Fibroblast of the aortic adventitia (primary cell): ENCODE data around the gene PRSS27. TPM values are rescaled to one million over a fixed set of nuclear protein-coding genes. Genes with fewer than 3 reads are reported as not detected.

ENCODE experiments used
- DNase-seq: peaks from one replicate; pipeline ENCODE4 v3.0.0-alpha.2; 2010; ENCODE audit warnings: low read depth
- H3K4me3 ChIP-seq: 2 replicates; pipeline ENCODE4 v1.5.1; 2011; ENCODE audit warnings: low read depth, mild to moderate bottlenecking, control low read depth, low read length, moderate library complexity
- total RNA-seq: library from RNA; depleted of rRNA; stranded (reverse); fragments of >200 nt; gene quantifications from 2 replicates; pipeline ENCODE4 v1.2.3, GENCODE V29; 2012; ENCODE audit warnings: low replicate concordance
- TF ChIP-seq, protein P1 (sequence below): IDR thresholded peaks from 2 replicates; pipeline ENCODE4 v1.5.1; 2011; ENCODE audit warnings: mild to moderate bottlenecking, low read length, control low read depth, inconsistent platforms; ENCODE audit not compliant: insufficient read depth

PRSS27 gene
- total RNA-seq, 1 donor, result 1.3 TPM

DNA sequence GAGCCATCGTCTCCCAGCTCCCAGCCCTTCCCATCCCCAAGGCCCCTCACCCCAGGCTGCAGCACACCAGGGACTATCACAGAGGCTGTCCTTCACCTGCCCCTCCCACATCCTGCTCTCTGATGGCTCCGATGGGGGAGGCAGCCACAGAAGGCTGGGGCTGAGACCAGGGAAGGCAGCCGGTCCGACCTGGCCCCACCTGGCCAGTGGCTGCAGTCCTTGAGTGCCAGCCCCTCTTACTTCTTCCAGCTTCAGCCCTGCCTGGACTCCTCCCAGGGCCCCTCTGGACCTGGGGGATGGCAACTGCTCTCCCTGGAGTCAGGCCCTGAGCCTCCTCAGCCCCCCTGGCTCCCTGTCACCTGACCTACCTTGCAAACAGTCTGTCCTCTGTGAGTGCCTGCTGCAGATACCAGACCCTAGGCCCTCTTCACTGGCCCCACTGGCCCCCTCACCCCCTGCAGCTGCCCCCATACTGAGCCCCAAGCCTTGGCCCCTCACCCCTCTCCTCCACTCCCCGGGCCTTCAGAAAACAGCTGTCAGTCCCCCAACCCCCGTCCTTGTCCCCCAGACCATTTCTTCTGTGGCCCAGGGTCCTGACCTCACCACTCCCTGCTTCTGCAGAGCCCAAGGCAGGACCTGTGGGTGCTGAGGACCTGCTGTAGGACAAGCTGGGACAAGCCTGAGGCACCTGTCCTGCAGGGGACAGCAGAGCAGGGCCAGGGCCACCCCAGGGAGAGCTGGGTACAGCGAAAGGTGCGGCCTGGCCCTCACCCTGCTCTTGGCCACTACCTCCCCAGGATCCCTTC is 19.8 kb upstream of the PRSS27 start:
- H3K4me3 ChIP-seq, result no peak overlapping the region
- no peak for DNase-seq
- TF ChIP-seq, protein P1, sequence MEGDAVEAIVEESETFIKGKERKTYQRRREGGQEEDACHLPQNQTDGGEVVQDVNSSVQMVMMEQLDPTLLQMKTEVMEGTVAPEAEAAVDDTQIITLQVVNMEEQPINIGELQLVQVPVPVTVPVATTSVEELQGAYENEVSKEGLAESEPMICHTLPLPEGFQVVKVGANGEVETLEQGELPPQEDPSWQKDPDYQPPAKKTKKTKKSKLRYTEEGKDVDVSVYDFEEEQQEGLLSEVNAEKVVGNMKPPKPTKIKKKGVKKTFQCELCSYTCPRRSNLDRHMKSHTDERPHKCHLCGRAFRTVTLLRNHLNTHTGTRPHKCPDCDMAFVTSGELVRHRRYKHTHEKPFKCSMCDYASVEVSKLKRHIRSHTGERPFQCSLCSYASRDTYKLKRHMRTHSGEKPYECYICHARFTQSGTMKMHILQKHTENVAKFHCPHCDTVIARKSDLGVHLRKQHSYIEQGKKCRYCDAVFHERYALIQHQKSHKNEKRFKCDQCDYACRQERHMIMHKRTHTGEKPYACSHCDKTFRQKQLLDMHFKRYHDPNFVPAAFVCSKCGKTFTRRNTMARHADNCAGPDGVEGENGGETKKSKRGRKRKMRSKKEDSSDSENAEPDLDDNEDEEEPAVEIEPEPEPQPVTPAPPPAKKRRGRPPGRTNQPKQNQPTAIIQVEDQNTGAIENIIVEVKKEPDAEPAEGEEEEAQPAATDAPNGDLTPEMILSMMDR, result no peak

DNA sequence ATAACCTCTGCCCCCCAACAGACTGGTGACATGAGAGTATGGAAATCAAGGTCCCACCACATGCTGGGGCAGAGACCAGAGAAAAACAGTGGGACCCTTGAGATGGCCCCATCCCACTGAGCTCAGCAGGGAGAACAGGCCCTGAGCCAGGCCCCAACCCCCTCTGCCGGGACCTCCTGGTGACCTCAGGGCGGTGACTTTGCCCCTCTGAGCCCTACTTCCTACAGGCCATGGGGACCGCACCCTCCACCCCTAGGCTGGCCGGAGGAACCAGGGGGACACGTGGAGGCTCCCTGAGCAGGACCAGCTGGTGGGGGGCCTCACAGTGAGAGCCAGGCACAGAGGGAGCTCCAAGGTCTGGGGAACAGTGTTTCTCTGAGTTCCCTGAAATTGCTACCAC is 18.6 kb upstream of the PRSS27 start:
- TF ChIP-seq, protein P1, result no peak
- DNase-seq, result no peak
- no peak overlapping the region for H3K4me3 ChIP-seq

DNA sequence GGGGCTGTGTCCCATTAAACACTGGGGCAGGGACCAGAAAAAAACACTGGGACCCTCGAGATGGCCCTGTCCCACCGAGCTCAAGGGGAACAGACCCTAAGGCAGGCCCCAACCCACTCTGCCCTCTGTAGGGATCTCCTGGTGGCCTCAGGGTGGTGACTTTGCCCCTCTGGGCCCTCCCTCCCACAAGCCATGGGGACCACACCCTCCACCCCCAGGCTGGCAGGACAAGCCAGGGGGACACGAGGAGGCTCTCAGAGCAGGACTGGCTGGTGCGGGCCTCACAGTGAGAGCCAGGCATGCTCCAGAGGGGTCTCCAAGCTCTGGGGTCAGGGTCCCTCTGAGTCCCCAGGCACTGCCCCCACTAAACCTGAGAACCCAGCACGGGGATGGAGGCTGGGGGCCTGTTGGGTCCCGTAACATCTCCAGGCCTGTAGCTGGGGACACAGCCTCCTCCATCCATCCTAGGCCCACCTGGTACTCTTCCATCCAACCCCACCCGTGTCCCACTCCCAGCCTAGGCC is 17.9 kb upstream of the PRSS27 start:
- TF ChIP-seq, protein P1, result no peak
- H3K4me3 ChIP-seq, result no peak overlapping the region
- no peak for DNase-seq

DNA sequence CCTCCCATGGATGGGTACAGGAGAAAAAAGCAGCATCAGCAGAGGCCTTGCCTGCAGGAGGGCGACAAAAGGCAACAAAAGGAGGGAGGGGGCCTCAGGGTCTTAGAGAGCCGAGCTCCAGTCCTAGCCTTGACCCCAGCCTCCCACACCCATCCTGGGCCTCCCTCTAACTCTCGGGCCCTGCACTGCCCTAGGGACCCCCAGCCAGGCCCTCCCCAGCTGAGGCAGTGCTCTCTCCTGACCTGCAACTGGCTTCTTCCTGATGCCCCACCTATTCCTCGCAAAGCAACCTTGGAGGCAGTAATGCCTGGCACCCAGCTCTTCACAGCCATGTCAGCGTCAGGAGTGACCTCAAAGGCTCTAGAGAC is 17.2 kb upstream of the PRSS27 start:
- no peak for DNase-seq
- H3K4me3 ChIP-seq, result no peak overlapping the region
- TF ChIP-seq, protein P1, result no peak

DNA sequence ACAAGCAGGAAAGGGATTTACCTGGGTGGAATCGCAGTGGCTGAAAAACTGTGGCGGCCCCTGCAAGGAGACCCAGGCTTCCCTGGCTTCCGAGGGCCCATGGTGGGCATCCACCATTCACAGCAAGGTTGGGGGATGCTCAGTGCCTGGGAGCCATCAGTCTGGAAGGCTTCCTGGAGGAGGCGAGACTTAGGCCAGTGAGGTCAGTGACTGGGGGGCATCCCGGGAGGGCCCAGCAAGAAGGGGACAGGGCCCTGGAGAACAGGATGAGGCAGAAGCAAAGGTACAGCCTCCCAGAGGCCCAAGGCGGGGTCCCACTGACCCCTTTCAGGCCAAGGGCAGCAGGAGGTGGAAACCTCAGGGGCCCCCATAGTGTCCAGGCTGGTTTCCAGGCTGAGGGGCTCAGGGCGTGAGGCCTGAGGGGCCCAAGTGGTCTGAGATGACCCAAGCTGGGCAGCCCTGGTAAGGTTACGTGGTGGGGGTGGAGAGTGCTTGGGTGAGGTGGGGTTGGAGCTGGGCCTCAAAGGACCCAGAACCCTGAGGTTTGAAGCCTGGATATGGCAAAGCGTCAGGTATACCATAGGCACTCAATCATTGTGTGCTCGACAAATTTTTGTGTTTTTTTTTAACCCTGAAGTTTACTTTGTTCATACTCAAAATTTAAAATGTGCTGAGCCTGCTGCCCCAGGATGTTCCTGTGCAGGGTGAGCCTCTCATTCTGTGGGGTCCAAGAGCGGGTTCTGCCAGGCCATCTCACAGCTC is 16.6 kb upstream of the PRSS27 start:
- no peak overlapping the region for H3K4me3 ChIP-seq
- TF ChIP-seq, protein P1, result no peak
- no peak for DNase-seq

DNA sequence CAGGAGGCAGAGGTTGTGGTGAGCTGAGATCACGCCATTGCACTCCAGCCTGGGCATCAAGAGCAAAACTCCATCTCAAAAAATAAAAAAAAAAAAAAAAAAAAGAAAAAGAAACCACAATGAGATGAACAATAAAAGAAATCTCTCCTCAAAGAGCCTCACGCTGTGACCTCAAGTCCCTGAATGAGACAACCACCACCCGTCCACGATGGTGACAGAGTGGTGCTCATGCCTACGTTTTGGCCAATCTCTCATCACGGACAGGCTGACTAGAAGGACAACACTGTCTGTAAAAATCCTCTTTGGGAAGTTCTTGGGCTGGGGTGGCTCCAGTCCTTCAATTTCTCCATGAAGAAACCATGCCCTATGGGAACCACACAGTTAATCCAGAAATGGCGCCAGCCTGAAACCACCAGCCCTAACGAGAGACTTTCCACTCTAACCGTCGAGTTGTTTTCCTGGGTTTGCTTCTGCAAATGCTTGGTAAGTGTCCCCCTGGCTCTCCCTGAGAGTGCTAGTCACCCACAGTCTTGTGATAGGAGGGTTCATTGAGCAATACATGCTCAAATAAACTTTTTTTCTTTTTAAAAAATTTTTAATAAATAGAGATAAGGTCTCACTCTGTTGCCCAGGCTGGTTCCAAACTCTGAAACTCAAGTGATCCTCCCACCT is 15.0 kb upstream of the PRSS27 start:
- no peak overlapping the region for H3K4me3 ChIP-seq
- DNase-seq, result no peak
- TF ChIP-seq, protein P1, result no peak
